Fibroblast of peridontal ligament (primary cell): ENCODE measurements around the gene C12orf76.
"Not testable (repeated sequence)": the region's sequence is repeated elsewhere in the genome, so short reads cannot be mapped to it uniquely, and the experiment has no call there.

Source experiments
- DNase-seq: peaks from one replicate; pipeline ENCODE4 v3.0.0-alpha.2; 2010; ENCODE audit errors: extremely low read depth

C12orf76 gene

GRCh38 chr12:110023059-110023980 lies 25.0 kb downstream of the C12orf76 start:
- peak; percentile 89 for DNase-seq

DNA sequence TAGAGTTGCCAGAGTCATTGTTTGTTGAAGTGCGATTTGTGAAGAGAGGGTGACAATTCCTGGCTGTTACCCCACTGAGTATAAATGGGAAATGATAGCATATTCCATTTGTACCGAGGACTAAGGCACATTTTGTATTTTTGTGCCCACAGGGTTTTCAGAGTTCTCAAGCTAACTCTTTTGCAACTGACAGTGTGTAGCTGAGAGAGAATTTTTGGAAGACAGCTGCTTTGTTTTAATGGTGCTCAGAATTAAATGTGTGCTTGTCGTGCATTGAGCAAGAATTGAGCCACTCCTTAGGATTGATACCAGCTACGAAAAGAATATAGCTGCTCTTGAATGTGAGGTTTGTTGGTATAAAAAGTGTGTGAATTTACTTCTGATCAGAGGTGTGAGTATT lies 27.4 kb downstream of the C12orf76 start:
- DNase-seq = no peak

DNA sequence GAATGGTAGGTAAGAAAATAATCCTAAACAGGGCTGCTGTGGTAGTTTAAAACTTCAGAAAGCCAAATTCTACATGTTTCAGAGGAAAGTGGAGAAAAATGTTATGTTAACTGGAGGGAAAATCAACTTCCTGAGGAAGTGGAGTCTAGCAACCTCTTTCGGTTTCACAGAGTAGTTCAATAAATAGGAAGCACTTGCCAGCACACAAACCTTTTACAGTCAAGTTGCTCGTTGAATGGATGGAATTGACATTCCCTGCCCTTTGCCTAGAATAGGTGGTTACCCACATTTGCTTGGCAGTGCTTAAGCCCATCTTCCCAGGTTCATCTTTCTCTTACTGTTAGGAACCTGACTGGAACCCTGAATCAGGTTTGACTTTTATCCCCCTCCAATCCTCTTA lies 33.2 kb downstream of the C12orf76 start:
- no peak for DNase-seq

DNA sequence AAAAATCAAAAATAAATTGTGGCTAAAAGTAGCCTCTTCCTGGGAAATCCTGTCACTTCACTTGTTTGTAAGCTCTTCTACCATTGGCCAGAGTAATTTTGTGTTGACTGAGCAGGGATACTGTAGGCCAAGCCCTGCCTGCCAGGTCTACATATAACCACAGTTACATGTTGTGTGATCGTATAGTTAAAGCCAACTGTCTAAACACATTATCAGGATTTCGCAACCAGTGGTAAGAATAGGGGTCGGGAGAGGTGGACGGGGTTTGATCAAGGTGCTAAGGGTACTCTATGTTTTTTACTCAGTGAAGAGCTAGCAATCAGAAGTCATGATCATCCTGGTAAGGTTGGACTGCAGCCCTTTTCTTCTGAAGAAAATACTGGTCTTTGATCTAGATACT lies 35.7 kb downstream of the C12orf76 start:
- DNase-seq = no peak

DNA sequence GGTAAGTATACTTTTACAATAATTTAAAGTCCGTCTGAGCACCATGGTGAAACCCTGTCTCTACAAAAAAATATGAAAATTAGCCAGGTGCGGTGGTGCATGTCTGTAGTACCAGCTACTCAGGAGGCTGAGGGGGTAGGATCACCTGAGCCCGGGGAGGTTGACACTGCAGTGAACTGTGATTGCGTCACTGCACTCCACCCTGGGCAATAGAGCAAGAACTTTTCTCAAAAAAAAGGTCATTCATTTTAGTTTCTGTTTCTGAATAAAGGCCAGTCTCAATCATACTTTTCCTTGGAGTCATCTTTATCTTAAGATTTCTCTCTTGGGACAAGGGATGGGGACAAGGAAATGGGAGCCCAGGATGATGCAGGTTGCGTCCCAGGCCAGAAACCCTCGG lies 36.2 kb downstream of the C12orf76 start:
- no peak for DNase-seq

GRCh38 chr12:110010853-110011723 lies 37.2 kb downstream of the C12orf76 start:
- no peak for DNase-seq

DNA sequence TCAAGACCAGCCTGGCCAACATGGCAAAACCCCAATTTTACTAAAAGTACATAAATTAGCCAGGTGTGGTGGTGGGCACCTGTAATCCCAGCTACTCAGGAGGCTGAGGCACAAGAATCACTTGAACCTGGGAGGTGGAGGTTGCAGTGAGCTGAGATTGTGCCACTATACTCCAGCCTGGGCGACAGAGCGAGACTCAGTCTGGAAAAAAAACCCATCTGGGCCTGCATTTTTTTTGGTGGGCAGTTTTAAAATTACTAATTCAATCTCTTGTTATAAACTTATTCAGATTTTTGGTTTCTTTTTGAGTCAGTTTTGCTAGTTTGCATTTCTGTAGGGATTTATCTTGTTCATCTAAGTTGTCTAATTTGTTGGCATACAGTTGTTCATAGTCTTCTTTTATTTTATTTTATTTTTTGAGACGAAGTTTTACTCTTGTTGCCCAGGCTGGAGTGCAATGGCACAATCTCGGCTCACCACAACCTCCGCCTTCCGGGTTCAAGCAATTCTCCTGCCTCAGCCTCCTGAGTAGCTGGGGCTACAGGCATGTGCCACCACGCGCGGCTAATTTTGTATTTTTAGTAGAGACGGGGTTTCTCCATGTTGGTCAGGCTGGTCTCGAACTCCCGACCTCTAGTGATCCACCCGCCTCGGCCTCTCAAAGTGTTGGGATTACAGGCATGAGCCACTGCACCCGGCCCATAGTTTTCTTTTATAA lies 39.5 kb downstream of the C12orf76 start:
- not testable (repeated sequence) for DNase-seq

DNA sequence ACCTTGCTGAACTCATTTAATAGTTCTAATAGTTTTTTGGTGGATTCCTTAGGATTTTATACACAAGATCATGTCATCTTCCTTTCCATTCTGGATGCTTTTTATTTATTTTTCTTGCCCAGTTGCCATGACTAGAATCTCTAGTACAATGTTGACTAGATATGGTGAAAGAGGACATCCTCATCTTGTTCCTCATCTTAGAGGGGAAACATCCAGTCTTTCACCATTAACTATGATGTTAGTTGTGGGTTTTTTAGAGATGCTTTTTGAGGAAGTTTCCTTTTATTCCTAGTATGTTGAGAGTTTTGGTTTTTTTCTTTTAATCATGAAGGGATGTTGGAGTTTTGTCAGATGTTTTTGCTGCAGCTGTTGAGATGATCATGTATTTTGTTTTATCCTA lies 40.4 kb downstream of the C12orf76 start:
- no peak for DNase-seq

DNA sequence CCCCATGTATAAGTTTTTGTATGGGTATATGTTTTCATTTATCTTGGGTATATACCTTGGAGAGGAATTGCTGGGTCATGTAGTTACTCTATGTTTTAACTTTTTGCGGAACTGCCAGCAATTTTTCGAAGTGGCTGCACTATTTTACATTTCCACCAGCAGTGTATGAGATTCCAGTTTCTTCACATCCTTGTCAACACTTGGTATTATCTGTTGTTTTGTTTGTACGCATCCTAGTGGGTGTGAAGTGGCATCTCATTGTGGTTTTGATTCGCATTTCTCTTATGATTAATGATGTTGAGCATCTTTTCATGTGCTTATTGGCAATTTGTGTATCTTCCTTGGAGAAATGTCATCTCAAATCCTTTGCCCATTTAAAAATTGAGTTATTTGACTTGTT lies 42.2 kb downstream of the C12orf76 start:
- DNase-seq = no peak

DNA sequence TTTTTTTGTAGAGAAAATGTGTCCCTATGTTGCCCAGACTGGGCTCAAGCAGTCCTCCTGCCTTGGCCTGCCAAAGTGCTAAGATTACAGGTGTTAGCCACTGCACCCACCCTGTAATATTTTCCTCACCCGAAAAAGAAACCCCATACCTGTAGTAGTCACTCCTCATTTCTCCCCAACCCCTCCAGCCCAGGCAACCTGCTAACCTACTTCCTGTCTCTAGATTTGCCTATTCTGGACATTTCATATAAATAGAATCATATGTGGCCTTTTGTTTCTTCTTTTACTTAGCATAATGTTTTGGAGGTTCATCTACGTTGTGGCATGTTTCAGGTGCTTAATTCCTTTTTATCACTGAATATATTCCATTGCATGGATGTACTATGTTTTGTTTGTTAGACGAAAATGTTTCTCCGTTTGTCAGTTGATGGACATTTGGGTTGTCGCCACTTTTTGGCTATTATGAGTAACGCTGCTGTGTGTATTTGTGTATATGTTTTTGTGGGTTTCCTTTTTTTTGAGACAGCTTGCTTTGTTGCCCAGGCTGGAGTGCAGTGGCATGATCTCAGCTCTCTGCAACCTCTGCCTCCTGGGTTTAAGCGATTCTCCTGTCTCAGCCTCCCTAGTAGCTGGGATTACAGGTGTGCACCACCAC lies 42.9 kb downstream of the C12orf76 start:
- no peak for DNase-seq

GRCh38 chr12:110004598-110004997 lies 43.7 kb downstream of the C12orf76 start:
- DNase-seq = no peak

GRCh38 chr12:110002676-110003515 lies 45.4 kb downstream of the C12orf76 start:
- no peak for DNase-seq

DNA sequence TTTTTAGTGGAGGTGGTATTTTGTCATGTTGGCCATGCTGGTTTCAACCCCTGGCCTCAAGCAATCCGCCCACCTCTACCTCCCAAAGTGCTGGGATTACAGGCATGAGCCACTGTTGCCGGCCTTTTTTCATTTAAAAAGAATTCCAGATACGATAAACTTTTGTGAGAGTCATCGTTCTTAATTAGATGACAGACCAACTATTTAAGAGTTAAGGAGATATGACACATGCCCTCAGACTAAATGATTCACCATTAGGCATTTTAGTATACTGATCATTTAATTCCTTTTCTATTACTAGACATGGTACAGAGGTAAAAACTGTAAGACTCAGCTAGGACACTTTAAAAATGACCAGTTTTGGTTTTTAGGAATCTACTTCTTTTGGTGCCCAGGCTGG lies 46.7 kb downstream of the C12orf76 start:
- peak; percentile 67 for DNase-seq

GRCh38 chr12:109999983-110000505 lies 48.3 kb downstream of the C12orf76 start:
- DNase-seq = peak; percentile 75

- DNase-seq = no peak
Measured at GRCh38 chr12:109999649-109999971, 48.7 kb downstream of the C12orf76 start.

DNA sequence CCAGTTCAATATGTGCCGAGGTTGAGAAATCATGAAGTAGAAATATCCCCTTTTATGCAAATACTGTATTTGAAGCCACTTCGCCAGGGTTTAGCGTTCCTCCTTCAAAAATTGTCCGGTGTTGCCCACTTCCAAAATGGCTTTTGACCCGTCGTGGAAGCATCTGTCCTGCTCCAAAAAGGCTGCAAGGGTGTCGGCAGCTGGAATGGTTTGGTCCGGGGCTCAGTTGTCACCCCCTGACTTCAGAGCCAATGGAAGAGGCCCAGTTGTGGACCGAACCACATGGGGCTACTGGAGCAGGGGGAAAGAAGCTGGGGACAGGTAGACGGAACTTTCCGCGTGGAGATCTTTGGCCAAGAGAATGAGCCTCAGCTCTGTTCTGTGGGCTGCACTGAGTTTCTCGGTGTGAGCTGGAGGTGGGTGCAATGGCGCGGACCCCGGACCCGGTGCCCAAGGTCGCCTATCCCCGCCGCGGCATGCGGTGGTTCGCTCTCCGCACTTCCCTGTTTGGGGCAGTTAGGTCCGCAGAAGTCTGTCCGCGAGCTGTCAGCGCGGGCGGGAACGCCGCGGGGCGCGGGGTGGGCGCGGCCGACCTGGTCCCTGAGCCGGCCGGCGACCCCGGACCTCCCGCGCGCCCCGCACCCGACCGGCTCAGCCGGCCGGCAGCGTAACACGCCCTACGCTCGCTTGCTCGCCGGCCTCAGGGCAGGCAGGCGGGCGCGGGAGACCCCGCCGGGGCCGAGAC lies 49.2 kb downstream of the C12orf76 start, which contains the start of gene ANKRD13A:
Gene ANKRD13A (plus strand): TSS at position 527 of the 745 bp plus-strand sequence. CDS start 259 bp downstream, outside the sequence.
- peak; percentile 97 for DNase-seq

DNA sequence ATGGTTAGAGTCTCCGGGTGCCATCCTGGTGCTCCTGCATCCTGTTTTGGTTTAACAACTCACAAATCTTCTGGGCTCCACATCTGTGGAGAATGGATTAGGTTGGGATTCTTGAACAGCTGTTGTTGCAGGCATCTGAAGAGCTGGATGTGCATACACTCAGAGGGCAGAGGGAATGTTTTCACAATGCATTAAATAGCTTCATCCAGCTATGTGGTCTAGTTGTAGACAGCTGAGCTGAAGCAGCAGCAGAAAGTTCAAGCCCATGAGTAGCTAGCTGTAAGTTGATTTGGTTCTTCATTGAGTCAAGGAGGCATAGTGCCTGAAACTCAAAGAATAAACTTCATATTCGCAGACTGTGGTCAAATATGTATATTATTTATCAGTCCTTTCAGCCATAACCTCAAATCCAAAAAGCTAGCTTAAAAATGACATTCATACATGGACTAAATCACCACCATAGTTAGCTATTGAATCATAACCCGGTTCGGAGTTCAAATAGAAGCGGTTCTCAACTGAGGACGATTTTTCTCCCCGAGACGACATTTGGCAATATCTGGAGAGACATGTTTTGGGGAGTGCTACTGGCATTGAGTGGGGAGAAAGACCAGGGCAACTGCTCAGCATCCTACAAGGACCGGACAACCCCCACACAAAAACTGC lies 50.0 kb downstream of the C12orf76 start:
- DNase-seq = no peak

- DNase-seq = no peak
Measured at GRCh38 chr12:109997393-109997792, 50.9 kb downstream of the C12orf76 start.

DNA sequence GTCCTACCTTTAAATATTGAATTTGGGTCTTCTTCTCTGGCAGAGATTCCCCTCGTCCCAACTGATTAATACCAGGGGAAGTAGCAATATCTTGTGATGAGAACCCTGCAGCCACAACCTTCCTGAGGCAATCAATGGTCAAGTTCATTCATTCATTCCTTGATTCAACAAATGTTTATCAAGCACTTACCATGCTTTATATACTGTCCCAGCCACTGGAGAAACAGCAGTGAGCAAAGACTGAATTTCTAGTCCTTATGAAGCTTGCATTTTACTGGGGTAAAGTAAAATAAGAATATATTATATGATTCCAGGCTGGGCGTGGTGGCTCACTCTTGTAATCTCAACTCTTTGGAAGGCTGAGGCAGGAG lies 51.9 kb downstream of the C12orf76 start:
- DNase-seq = no peak
